Measurements from ENCODE around the gene NBL1. TPM values are rescaled to one million over a fixed set of nuclear protein-coding genes. Genes with fewer than 3 reads are reported as not detected.
"Not testable (repeated sequence)": the region's sequence is repeated elsewhere in the genome, so short reads cannot be mapped to it uniquely, and the experiment has no call there.

The NBL1 gene
- total RNA-seq, 1 donor from 2014 or later, result 2.4 TPM

DNA sequence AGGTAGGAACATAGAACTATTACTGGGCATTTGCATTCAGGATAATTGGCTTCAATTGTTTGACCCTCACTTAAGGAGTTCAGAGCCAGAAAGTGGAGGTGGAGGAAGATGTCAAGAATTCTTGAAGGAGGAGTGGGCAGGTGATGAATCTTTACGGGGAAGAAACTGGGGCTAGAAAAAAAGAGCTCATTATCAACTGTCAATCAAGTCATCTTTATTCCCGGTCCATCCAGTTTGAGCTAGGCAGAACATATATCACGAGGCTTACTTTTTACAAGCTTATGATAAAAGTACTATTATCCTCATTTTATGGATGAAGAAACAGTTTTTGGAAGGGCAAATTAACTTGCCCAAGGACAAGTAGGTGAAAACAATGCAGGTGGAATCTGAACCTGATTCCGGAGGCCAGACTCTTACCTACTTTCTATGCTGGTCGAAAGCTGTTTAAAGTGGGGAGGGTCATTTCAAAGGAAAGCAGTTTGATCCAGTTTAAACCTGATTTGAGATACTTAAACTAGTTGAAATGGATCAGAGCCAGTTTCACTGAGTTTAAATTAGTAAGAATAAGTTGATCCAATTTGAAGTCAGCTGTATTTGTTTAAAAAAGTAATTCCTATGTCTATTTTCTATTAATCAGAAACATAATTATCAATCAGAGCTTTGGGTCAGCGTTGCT is 13.3 kb upstream of the NBL1 start:
- Histone ChIP-seq H2AFZ (replicated peaks) (no peak overlapping the region), H3K79me2 (ENCODE audit: low read depth) (no peaks in the 10 kb centered on the region), H3K4me1 (no peaks in the 10 kb centered on the region), H3K36me3 (no peaks in the 10 kb centered on the region), H3K9me3 (ENCODE audit: low read depth) (no peaks in the 10 kb centered on the region), H3K27ac (no peak overlapping the region), H3K9ac (no peak overlapping the region), H3K27me3 (no peaks in the 10 kb centered on the region), H3K4me3 (no peak overlapping the region), H3F3A (ENCODE audit: low read depth) (no peaks in the 10 kb centered on the region), H3K4me2 (no peak overlapping the region), H4K20me1 (ENCODE audit: low read depth) (no peaks in the 10 kb centered on the region)
- Mint-ChIP-seq H3K27me3 (ENCODE audit: insufficient read depth, low read depth) (peaks cover 2% of the 10 kb centered on the region), H3K36me3 (peaks cover 14% of the 10 kb centered on the region), H3K27ac (no peak overlapping the region), H3K4me3 (no peak overlapping the region), H3K4me1 (no peaks in the 10 kb centered on the region), H3K9me3 (no peaks in the 10 kb centered on the region)
- TF ChIP-seq EZH2 (IDR thresholded peaks at IDR 0.05), result no peak
- no peak for TF ChIP-seq CTCF (IDR thresholded peaks at IDR 0.05)
- TF ChIP-seq EZH2phosphoT487 (IDR thresholded peaks at IDR 0.05), result no peak
- no peak for DNase-seq (ENCODE audit: low spot score)

GRCh38 chr1:19632211-19632610 is 11.9 kb upstream of the NBL1 start:
- no peak overlapping the region for H3K4me3 Mint-ChIP-seq
- Histone ChIP-seq H3K27ac (no peak overlapping the region), H3K9ac (no peak overlapping the region), H3K4me2 (no peak overlapping the region), H3K36me3 (no peaks in the 10 kb centered on the region), H3F3A (ENCODE audit: low read depth) (no peaks in the 10 kb centered on the region), H3K4me1 (no peaks in the 10 kb centered on the region), H3K79me2 (ENCODE audit: low read depth) (no peaks in the 10 kb centered on the region), H2AFZ (replicated peaks) (no peak overlapping the region), H3K27me3 (no peaks in the 10 kb centered on the region), H3K9me3 (ENCODE audit: low read depth) (no peaks in the 10 kb centered on the region), H4K20me1 (ENCODE audit: low read depth) (no peaks in the 10 kb centered on the region), H3K4me3 (no peak overlapping the region)
- peaks cover 13% of the 10 kb centered on the region for H3K36me3 Mint-ChIP-seq
- H3K27me3 Mint-ChIP-seq (ENCODE audit: insufficient read depth, low read depth), result peaks cover 2% of the 10 kb centered on the region
- no peak overlapping the region for H3K27ac Mint-ChIP-seq
- H3K9me3 Mint-ChIP-seq, result no peaks in the 10 kb centered on the region
- TF ChIP-seq EZH2 (IDR thresholded peaks at IDR 0.05) (no peak), CTCF (IDR thresholded peaks at IDR 0.05) (no peak), EZH2phosphoT487 (IDR thresholded peaks at IDR 0.05) (no peak)
- DNase-seq (ENCODE audit: low spot score), result no peak
- H3K4me1 Mint-ChIP-seq, result no peaks in the 10 kb centered on the region

GRCh38 chr1:19633106-19633505 is 11.0 kb upstream of the NBL1 start:
- TF ChIP-seq CTCF (IDR thresholded peaks at IDR 0.05) (no peak), EZH2phosphoT487 (IDR thresholded peaks at IDR 0.05) (no peak), EZH2 (IDR thresholded peaks at IDR 0.05) (no peak)
- no peaks in the 10 kb centered on the region for H3K9me3 ChIP-seq (ENCODE audit: low read depth)

DNA sequence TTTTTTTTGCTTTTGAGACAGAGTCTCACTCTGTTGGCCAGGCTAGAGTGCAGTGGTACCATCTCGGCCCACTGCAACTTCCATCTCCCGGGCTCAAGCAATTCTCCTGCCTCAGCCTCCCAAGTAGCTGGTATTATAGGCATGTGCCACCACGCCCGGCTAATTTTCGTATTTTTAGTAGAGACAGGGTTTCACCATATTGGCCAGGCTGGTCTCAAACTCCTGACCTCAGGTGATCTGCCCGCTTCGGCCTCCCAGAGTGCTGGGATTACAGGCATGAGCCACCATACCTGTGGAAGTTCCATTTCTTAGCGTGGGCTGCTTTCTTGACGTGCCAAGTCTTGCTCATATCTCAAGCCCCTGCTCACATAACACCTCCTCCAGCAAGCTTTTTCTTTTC is 9.0 kb upstream of the NBL1 start:
- H3K27ac Mint-ChIP-seq; H3K9me3 Mint-ChIP-seq; H3K4me3 ChIP-seq; H3K36me3 Mint-ChIP-seq; H3K27me3 Mint-ChIP-seq (ENCODE audit: insufficient read depth, low read depth); H3K9ac ChIP-seq; H4K20me1 ChIP-seq (ENCODE audit: low read depth); H2AFZ ChIP-seq (replicated peaks); H3K4me2 ChIP-seq; H3F3A ChIP-seq (ENCODE audit: low read depth); H3K79me2 ChIP-seq (ENCODE audit: low read depth); H3K4me1 Mint-ChIP-seq; DNase-seq (ENCODE audit: low spot score); H3K4me3 Mint-ChIP-seq; H3K9me3 ChIP-seq (ENCODE audit: low read depth); H3K27me3 ChIP-seq; H3K4me1 ChIP-seq; H3K36me3 ChIP-seq; H3K27ac ChIP-seq: not testable (repeated sequence)

More at GRCh38 chr1:19633106-19633505, 11.0 kb upstream of the NBL1 start:
- no peaks in the 10 kb centered on the region for H4K20me1 ChIP-seq (ENCODE audit: low read depth)
- H3K4me3 ChIP-seq, result no peak overlapping the region
- Mint-ChIP-seq H3K4me3 (no peak overlapping the region), H3K36me3 (peaks cover 7% of the 10 kb centered on the region), H3K4me1 (no peaks in the 10 kb centered on the region), H3K27me3 (ENCODE audit: insufficient read depth, low read depth) (peaks cover 2% of the 10 kb centered on the region), H3K27ac (no peak overlapping the region), H3K9me3 (no peaks in the 10 kb centered on the region)
- no peak overlapping the region for H2AFZ ChIP-seq (replicated peaks)
- no peak for DNase-seq (ENCODE audit: low spot score)
- H3K9ac ChIP-seq, result no peak overlapping the region
- no peaks in the 10 kb centered on the region for H3F3A ChIP-seq (ENCODE audit: low read depth)
- H3K4me2 ChIP-seq, result no peak overlapping the region
- H3K27ac ChIP-seq, result no peak overlapping the region
- H3K79me2 ChIP-seq (ENCODE audit: low read depth), result no peaks in the 10 kb centered on the region
- no peaks in the 10 kb centered on the region for H3K4me1 ChIP-seq
- H3K36me3 ChIP-seq, result no peaks in the 10 kb centered on the region
- H3K27me3 ChIP-seq, result no peaks in the 10 kb centered on the region
